Measurements from ENCODE around the gene SLC5A9.
"Not testable (repeated sequence)": the region's sequence is repeated elsewhere in the genome, so short reads cannot be mapped to it uniquely, and the experiment has no call there.

SLC5A9 gene

DNA sequence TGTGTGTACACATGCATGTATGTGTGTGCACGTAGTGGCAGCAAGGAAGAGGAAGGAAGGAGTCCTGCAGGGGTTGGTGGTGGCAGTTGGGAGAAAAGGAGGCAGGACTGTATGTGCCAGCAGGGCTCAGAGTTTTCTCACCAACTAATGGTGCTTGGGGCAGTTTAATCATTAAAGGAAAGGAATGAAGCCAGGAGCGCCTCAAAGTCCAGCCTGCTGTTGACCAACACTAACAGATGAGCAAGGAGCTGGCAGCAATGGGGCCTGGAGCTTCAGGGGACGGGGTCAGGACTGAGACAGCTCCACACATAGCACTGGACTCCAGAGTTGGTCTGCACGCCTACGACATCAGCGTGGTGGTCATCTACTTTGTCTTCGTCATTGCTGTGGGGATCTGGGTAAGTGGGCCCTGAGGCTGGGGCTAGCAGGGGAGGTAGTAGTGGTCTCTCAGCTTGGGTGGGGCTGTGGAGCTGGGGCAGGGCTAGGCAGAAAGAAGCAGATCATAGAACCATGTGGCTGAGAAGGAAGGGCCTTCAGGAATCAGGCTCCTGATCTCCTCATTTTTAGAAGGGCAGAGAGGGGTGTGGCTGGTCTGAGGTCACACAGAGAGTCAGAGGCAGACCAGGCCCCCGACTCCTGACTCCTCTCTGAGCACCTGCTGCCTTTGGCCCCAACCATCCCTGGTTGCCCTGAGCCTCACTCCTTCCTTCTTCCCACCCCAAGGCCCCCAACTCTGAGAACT lies at the start of gene SLC5A9:
Gene SLC5A9 (plus strand): TSS at position 216 of the 742 bp plus-strand sequence. CDS start 21 bp downstream, at position 237.
- no peak for DNase-seq (ENCODE audit: low read depth in 2 of 2)

DNA sequence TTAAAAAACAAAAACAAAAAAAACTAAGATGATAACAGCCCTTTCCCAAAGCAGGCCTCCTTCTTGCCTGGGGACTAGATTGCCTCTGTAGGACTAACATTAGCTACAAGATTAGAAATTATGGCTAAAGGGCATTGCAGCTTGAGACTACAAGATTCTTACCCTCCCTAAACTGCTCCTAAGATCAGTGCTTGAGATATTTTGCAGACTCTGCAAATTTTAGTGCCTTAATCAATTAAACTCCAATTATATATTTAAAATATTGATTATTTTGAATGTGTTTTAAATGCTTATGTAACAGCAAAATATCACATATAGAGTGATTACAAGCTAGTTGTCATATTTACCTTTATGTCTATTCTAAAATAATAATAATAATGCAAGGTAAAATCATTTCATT lies 47.4 kb upstream of the SLC5A9 start:
- DNase-seq (ENCODE audit: low read depth in 2 of 2) = no peak

DNA sequence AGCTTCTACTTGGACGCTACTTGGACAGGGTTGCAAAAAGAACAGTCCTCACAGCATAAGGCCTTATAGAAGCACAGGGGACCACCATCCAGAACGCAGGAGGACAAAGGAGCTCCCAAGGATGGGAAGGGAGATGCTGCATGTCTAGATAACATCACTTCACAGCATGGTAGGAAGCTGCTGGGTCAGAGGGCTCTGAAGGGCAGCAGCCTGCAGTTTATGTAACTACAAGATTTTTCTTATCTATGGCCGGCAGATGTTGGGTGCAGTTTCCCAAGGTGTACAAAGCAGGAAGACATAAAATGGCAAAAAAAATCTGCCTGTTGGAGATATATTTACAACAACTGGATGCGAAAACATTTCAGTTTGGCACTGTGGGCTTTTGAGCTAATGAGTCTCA lies 45.3 kb upstream of the SLC5A9 start:
- DNase-seq (ENCODE audit: low read depth in 2 of 2) = no peak

DNA sequence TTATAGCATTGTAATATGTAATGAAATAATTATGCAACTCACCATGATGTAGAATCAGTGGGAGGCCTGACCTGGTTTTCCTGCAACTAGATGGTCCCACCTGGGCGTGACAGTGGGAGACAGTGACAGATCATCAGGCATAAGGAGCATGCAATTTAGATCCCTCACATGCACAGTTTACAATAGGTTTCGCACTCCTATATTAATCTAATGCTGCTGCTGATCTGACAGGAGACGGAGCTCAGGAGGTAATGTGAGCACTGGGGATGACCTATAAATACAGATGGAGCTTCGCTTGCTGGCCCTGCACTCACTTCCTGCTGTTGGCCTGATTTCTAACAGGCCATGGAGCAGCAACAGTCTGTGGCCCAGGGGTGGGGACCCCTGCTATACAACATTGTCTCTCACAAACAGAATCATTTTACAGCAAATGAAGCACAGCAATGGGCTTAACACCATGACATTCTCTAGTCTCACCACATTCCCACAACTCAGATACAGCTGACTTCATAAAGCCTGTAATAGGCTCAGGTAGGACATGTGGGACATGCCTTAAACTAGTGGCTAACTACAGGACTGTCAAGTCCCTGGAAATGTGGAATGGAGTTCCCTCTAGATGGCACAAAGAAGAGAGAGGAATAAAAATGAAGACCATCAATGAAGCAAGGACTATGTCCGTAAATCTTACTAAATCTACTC lies 40.7 kb upstream of the SLC5A9 start:
- DNase-seq (ENCODE audit: low read depth in 2 of 2) = no peak

DNA sequence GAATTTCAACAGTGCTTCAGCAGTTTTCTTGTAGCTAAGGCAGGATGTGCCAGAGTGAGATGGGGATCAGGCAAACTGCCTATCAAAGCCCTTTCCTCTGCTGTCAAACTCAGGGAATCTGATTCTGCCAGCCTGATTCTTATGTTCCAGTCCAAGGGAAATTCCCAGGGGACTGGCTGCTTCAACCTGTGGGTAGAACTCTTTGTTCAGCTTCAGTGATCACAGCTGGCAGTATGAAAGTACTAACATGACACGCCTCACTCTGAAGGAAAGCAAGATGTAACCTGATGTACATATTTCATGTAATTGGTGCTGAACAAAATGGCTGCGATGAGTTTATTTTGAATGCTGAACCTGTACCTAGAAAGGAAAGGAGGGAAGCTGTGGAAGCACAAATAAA lies 40.1 kb upstream of the SLC5A9 start:
- DNase-seq (ENCODE audit: low read depth in 2 of 2) = no peak

DNA sequence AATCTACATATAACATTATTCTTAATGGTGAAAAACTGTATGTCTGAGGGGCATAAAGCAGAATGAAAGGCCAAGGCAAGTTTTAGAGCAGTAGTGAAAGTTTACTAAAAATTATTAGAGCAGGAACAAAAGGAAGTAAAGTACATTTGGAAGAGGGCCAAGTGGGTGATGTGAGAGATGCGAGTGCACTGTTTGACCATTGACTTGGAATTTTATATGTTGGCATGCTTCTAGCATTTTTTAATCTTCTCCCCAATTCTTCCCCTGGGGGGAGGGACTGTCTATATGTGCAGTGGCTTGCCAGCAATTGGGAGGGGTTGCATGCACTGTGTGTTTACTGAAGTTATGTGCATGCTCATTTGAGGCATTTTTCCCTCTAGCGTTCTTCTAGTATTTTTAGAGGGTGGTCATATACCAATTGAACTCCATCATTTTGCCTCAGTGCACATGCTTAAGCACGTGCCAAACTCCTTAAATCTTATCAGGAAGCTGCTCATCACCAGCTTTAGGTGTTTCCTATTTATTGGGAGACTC lies 36.1 kb upstream of the SLC5A9 start:
- DNase-seq (ENCODE audit: low read depth in 2 of 2) = no peak

DNA sequence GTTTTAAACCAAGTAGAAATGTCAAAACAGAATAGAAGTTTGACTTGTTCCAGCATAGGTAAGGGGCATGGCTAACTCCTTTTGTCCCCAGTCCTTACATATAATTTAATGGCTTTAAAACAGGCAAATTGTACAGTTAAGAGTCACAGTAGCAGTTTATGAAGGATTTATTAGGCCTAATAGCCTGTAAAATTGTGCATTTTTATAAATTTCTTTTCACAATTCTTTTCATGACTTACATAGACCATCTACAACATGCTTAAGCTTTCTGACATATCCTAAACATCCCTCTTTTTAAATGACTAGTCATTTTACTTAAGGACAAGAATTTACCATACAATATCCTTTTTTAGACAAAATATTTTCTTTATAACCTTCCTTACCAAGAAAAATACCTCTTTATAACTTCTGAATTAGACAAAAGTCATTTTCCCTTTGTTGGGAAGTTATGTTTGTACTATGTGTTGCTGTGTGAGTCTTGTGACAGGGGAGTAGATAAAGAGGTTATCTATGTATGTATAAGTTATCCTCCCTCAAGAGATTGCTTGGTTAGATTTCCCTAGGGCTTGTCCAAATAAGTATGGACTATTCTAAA lies 34.5 kb upstream of the SLC5A9 start:
- DNase-seq (ENCODE audit: low read depth in 2 of 2) = no peak

DNA sequence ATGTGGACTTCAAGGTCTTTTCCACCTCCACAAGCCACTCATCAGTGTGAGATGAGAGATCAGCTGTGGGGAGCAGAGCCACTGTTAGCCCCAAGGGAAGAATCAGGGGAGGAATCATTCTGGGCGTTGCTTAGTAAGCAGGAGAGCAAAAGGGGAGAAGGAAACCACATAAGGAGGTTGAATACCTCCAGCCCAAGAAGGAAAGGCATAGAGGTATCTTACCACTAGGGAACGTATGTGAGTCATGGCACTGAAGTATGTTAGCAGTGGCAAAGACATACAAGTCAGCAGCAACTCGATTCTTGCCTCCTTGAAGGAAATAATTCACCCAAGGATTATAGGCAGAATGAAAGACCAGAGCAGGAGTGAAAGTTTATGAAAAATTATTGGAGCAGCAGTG lies 31.6 kb upstream of the SLC5A9 start:
- DNase-seq (ENCODE audit: low read depth in 2 of 2) = no peak

DNA sequence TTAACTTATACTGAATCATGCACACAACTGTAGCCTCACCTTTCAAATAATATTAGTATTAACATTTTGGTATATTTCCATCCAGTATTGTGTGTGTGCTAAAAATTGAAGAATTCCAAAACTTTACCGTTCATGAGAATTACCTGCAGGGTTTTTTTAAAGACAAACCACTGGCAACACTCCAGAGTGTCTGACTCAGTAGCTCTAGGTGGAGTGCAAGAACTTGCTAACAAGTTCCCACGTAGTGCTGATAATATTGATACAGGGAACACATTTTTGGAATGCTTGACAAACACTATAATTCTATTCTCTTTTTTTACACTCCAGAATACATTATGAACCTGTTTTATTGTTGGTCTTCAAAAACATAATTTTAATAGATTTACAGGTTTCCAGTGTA lies 27.7 kb upstream of the SLC5A9 start:
- DNase-seq (ENCODE audit: low read depth in 2 of 2) = no peak

DNA sequence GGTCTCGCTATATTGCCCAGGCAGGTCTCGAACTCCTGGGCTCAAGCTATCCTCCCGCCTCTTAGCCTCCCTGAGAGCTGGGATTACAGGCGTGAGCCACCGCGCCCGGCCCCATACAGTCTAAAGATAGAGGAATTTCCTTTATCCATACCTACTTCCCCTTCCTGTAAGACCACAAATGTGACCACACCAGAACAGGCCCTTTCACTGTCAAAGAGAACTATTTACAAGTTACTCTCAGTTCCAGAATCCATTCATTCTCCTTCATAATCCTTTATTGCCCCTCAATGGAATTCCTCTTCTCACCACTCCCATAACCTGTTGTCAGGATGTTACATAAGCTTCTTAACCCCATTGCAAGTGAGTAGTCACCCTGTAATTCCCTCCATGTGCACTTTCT lies 26.3 kb upstream of the SLC5A9 start:
- no peak for DNase-seq (ENCODE audit: low read depth in 2 of 2)

DNA sequence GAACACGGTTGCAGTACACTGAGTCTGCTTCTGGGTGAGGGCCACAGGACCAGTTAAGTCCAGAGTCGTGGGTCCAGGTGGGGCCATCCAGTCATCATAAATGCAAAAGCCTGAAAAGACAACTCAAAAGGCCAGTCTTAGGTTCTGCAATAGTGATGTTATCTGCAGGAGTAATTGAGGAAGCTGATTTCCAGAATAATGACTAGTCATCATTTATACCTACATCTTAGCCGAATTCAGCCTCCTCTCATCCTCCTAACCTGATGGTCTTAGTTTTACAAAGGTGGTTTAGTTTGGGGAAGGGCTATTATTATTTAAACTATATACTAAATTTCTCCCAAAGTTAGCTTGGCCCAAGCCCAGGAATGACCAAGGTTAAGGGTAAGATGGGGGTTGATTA lies 23.5 kb upstream of the SLC5A9 start:
- no peak for DNase-seq (ENCODE audit: low read depth in 2 of 2)

DNA sequence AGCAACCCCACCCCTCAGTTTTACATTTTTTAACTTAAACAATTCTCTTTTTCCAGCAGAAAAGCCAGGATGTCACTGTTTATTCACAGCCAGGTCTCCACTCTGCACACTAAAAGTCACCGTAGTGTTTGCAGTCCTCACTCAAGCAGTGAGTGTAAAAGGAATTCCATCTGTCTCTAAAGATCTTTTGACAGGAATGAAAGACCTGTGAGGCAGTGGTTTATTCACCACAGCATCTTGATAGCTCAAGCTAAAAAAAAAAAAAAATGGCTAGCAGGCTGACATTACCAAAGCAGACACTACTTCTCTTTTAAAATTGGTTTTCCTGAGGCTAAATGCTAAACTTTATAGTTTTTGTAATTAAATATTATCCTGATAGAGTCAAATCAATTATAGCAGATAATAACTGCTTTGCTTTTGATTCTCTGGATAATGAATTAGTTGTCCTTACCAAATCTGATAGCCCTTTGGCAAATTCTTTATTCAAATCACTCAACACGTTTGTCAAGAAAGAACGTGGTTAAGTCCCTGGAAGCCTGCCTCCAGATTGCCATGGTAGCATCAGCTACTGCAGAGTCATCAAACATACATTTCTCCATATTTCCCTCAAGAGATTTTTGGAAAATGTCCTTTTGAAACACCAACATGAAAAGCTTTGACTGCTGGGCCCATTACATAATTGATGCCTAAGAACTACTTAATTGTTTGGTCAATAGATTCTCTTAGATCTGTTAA lies 22.2 kb upstream of the SLC5A9 start:
- no peak for DNase-seq (ENCODE audit: low read depth in 2 of 2)

DNA sequence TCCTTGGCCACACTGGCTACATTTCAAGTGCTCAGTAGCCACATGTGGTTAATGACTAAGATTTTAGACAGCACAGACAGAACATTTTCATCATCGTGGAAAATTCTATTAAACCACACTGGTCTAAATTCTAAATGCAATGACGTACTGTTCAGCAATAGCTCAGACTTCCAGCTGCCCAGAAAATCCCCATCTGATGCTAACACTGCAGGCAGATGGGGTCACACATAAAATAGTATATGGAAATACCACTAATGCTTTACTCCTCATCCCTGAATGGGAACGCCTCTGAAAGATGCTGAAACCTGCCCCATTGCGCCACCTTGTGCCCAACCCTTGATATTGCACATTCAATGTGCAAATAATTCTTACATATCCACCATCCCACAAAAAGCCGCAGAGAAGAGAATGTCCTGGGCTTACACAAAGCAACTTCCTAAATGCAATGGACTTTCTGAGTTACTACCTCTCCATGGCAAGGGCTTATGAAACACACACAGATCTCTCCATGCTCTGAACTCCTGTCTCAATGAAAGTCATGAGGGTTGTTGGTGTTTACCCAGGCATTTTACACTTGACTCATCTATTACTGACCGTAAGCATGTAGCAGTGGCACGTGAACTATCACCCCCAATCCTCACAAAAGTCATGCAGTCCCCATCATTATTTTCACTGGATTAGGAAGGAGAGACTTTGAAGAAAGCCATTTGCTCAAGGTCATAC lies 20.3 kb upstream of the SLC5A9 start:
- peak; percentile 35 to 48 for DNase-seq (ENCODE audit: low read depth in 2 of 2)

DNA sequence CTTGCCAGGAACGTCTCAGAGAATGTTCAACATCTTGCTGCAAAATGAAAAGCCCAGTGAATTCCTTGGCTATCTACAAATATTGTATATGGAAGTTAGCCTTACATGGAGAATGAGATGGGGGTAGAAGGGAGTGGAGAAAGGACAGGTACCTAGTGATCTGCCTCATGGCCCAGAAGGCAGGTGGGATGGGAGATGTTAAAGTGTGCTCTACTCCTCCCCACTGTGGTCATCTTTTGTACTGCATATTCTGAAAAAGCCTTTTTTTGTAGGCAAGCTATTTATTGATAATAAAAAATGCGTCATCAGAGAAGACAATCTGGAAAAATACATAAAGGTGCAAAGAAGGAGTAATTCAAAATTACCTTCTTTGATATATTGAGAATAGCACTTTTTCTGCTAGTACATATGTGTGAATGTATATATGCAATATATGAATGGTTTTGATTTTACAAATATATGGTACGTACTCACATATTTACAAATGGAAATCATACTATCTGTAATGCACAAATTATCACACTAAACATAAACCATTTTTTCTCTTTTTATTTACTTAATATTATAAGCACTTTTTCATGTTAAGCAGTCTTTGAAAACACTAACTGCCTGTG lies 19.1 kb upstream of the SLC5A9 start:
- DNase-seq (ENCODE audit: low read depth in 2 of 2) = no peak

DNA sequence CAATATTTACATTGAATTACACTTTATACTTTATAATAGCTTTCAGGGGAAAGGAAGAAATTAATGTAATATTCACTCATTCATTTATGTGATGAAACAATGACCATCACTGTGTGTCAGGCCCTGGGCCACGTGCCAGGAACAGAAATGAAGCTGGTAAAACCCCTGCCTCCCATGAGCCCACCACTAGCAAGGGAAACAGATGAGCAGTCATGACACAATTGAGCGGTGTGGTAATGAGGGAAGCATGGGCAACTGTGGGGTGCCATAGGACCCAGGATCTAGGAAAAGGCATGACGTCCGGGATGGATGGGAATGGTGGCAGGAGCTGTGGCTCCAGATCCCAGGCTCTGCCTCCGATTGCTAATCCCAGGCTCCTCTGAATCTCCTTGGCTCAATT lies 17.0 kb upstream of the SLC5A9 start:
- DNase-seq (ENCODE audit: low read depth in 2 of 2) = no peak

DNA sequence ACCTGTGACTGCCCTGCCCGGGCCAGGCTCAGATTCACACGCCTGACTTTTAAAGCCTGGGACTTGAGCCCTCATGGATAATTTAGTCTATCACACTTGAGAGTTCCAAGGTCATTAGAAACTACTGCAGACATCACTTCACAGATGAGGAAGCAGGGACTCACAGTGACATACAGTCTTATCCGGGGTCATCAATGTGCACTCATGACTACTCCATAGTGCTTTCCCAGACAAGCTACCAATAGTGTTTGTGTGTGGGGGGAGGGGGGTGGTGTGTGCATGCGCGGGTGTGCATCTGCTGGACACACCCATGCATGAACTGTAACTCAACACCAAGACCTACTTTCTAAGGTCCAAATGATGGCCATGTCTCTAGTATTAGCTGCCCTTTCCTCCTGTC lies 16.1 kb upstream of the SLC5A9 start:
- DNase-seq (ENCODE audit: low read depth in 2 of 2) = no peak

DNA sequence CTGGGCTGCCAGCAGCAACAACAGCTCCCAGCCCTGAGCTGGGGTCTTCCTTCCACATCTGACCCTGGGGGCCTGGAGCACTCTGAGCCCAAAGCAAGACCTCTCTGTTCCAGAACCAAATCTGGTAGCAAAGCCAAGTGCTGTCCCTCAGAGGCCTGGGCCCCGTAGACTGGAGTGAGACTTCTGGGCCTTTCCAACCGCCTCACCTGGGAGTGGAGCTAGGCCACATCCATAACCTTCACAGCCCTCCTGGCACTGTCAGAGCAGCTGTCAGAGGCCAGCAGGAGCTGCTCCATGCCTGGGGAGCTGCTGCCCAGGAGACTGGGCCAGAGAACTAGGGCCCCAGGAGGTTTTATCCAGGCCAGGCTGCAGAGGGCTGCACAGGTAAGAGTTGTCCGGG lies 15.4 kb upstream of the SLC5A9 start:
- DNase-seq (ENCODE audit: low read depth in 2 of 2) = no peak

DNA sequence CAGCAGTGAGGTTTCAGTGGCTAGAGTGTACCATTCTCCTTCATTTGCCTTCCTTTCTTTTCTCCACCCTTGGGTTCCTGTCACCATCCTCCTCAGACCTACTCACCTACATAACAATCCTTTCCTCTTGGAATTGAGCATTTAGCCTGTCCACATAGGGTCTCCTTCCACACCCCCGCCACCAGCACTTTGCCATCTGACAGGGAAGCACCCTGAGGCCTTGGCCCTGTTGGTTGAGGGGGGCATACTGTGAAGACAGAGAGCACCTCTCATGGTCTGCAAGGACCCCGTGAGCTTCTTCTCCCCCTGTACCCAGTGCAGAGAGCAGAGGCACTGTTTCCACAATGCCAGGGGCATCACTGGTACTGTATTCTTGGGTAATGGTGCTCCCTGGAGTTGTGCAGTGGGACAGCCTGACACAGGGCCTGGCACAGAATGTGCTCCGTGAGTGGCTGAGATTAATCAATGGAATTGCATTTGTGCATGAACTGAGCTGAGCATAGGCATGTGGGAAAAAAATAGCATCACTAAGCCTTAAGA lies 14.9 kb upstream of the SLC5A9 start:
- no peak for DNase-seq (ENCODE audit: low read depth in 2 of 2)

DNA sequence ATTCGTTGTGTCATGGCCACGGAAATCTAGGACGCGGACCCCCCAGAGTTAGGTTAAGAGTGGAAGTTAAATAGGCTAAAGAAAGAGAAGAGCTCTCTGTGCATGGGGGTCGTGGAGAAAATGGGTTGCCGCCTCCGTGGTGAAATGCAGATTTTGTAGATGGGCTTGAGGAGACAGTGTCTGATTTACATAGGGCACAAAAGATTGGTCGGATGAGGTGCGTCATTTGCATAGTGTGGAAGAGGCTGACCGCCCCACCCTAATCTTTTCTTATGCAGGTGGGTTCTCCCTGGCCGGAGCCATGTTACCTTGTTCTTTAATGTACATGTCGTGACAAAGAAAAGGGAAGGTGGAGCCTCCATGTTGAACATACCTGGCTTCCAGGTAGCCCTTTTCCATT lies 14.3 kb upstream of the SLC5A9 start:
- DNase-seq (ENCODE audit: low read depth in 2 of 2) = no peak

DNA sequence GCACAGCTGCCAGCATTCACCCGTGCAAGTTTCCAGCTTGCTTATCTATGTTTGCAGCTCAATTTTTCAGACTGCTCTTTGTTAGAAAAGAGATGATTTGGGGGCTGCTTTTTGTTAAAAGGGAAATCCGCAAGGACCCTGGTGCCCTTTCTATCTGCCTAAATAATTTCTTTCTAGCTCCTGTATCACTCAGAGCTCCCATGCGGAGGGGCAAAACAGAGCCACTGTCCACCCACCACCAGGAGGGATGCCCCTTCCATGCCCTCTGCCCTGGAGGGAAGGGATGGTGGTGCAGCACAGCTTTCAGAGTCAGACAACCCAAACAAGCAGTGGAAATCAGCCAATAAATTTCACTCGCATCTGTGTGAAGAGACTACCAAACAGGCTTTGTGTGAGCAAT lies 13.9 kb upstream of the SLC5A9 start:
- no peak for DNase-seq (ENCODE audit: low read depth in 2 of 2)

DNA sequence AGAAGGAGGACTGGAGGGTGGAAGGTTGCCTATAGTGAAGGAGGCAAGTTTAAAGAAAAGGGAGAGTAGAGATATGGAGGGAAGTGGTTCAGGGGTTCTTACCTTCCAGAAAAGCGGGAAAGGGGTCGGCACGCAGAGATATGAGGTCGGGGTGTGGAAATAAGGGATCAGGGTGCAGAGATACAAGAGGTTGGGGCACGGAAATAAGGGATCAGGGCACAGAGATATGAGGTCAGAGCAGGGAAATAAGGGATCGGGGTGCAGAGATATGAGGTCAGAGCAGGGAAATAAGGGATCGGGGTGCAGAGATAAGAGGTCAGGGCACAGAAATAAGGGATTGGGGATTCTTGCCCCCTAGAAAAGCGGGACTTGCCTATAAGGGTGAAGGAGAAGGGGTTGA lies 9.1 kb upstream of the SLC5A9 start:
- DNase-seq (ENCODE audit: low read depth in 2 of 2) = not testable (repeated sequence)
